Kasumi-1 (cell line): ENCODE measurements around the gene SEMA4F.

ENCODE experiments used
- DNase-seq, 2 experiments: peaks; one replicate each; lab custom pipeline; 2025; lab: John Stamatoyannopoulos, UW

Gene SEMA4F

DNA sequence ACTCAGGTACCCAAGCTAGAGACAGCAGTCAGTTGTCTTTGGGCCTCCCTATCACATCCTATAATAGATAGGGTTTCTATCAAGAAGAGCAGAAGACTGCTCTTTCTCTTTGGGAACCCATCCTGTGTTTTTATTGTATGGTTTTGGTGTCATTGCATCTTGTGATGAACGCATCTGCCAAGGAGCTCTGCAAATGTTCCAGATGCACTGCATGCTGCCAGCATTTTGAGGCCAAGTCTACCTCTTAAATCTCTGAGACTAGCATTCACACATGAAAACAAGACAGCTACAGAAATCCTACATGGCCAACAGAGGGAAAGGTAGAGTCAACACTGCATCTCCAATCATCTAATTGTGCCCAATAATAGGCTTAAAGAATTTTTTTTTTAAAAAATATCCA, 14.0 kb downstream of the SEMA4F start:
- DNase-seq, result no peak

DNA sequence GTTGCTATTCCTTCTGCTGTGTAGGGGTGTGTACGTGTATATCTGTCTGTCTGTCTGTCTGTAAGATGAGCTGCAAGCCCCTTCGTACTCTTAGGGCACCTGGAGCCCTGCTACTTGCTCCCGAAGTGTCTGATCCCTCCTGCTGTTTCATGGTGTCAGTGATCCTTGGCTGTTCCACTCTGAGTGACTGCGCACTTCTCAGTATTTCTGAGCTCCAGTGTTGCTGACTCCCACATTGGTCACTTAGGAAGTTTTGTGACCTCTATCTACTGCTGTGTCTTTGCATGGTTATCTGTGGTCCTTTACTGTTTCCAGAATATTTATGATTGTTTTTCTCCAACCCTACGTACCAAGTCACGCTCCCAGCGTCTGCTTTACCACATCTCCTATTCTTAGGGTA, 16.2 kb downstream of the SEMA4F start:
- no peak for DNase-seq

DNA sequence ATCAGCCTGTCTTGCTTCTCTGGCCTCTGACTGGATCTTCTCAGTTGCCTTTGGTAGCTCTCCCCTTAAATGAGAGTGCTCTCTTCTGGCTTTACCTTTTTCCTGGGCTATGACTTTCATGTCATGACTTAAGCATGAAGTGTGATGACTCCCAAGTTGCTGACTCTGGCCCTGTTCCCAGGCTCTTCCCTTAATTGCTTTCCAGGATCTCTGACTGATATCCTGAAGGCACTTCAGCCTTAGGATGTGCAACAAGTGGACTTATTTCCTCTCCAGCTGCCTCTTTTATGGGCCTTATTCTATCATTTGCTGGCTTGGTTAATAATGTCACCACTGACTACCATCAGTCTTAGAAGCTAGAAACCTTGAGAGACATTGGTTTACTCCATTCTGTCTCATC, 17.4 kb downstream of the SEMA4F start:
- DNase-seq, result no peak

DNA sequence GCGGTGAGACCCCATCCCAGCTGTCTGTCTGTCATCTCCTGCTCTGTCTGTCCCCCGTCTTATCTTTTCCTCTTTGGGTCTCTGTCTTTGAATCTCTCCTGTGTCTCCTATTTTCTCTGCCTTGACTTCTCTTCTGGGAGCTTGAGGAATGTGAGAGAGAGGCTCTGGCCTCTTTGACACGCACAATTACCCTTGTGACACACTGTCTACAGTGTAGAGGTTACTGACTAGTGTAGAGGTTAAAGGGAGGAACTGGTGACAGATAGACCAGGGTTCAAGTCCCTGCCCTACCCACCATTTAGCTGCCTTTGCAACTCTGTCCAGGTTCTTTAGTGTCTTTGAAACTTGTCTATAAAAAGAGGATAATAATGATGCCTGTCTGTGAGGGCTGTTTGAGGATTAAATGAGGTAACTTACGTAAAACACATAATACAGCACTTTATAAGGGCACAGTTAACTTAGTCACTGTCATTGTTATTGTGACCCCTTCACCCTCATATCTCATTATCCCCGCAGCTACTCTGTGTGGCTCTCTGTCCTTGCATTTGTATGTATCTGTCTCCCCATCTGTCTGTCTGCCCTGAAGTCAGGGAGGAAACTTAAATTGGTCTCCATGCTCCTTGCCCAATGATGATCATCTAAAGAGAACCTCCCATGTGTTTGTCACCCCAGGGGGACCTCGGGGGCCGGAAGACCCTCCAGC, 19.9 kb downstream of the SEMA4F start:
- no peak for DNase-seq

DNA sequence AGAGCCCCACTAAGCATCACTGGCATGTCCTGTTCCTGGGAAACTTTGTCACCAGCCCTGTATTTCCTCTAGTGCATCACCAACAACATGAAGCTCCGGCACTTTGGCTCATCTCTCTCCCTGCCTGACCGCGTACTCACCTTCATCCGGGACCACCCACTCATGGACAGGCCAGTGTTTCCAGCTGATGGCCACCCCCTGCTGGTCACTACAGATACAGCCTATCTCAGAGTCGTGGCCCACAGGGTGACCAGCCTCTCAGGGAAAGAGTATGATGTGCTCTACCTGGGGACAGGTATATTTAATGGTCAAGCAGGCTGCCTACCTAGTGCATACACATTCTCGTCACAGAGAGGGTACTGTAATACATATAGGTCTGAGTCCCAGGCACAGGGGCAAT, 21.0 kb downstream of the SEMA4F start:
- DNase-seq, result no peak

DNA sequence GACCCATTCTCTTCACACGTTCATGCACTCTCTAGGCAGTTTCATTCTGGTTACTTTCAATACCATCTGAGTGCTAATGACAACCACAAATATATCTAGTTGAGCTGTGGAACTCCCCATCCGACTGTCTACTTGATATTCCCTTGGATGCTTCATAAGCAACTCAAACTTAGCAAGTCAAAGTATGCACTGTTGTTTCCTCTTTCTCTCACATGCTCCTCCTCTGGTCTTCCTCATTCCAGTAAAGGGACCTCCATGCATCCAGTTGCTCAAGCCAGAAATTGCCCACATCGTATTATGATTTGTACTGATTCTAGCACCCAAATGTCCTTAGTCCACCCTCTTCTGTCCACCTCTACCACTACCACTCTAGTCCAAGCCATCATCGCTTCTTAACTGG, 22.3 kb downstream of the SEMA4F start:
- peak; percentile 3 to 7 for DNase-seq

DNA sequence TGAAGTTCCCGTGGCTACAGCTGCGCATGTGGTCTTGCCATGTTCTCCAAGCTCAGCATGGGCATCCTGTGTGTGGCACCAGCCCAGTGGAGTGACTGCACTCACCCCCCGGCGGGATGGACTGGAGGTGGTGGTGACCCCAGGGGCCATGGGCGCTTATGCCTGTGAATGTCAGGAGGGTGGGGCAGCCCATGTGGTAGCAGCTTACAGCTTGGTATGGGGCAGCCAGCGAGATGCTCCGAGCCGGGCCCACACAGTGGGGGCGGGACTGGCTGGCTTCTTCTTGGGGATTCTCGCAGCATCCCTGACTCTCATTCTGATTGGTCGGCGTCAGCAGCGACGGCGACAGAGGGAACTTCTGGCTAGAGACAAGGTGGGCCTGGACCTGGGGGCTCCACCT, 25.6 kb downstream of the SEMA4F start:
- no peak for DNase-seq

DNA sequence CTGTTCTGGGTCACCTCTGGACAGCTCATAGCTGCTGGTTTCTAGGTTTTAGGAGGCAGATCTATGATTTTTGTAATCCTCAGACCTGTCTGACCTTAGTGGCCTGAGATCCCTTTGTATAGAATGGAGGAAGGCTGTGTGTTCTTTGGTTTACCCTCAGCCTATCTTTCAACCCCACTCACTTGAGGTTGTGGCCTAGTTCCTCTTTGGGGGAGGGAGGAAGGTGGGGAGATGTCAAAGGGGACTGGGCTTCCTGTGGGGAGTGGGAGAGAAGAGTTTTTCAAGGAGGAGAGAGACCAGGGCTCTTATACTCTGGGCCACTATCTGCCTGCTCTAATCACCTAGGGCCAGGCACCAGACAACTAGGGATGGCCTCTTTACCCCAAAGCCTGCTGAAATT, 28.5 kb downstream of the SEMA4F start:
- peak; percentile 4 to 14 for DNase-seq

DNA sequence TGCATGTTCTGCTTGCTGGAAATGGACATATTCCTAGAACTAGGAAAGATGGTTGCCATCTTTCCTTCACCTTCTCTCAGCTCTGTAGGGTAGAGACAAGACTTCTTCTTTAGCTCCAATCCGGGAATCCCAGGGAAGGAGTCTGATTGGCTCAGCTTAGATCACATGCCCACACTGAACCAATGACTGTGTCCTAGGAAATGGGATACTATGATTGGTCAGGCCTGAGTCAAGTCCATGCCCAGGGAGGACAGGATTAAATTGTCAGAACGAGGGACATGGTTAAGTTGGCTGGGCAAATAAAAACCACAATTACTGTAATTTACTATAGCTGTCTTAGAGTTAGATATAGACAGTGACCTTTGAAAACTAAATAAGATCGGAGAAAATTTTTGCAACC, 31.4 kb downstream of the SEMA4F start:
- DNase-seq, result no peak

DNA sequence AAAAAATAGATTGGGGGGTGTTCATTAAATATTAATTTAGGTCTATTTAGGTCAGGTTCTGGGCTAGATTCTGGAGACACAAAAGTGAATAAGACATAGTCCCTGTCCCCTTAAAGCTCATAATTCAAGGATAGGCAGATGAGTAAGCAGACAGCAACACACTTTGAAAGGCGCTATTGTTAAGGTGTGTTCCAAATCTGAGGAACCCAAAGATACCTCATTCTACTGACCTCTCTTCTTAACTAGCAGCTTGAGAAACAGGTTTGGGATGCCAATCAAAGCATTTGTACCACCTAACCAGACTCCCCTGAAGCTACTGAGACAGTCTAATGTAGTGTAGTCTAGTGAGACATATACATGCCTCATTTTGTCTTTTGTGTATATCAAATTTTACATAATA, 34.8 kb downstream of the SEMA4F start:
- no peak for DNase-seq

DNA sequence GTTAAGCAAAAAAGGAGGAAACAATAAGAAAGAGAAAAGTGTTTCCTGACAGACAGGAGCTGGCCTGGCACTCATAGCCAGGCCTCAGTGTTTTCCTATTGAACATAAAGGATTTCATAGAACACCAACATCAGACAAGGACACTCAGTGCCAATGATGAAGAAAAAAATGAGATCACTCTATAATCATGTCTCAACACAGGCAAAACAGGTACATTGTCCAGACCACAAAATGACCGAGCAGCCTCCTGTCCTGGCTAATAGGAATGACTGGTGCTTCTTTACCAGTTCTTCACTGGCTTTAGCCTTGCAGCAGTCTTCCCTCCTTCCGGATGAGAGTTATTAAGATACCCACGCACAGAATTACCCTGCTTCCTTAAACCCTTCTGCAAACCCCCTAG, 35.6 kb downstream of the SEMA4F start:
- DNase-seq, result no peak

DNA sequence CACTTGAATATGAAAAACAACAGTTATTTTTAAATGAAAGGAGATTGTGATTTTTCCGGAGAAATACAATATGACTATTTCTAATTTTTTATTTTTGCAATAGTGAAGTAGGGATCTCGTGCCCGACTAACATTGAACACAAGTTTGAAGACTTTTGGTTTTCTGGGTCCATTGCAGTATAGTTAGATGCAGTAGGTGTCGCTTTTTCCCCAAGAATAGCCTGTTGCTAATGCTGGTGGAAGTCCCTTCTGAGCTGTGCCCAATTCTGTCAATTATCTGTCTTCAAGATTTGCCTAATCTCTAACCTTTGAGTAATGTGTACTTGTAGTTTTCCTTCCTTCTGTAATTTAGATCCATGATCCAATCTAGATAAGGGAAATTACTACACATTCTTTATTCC, 36.5 kb downstream of the SEMA4F start:
- DNase-seq, result peak; percentile 79 to 92

DNA sequence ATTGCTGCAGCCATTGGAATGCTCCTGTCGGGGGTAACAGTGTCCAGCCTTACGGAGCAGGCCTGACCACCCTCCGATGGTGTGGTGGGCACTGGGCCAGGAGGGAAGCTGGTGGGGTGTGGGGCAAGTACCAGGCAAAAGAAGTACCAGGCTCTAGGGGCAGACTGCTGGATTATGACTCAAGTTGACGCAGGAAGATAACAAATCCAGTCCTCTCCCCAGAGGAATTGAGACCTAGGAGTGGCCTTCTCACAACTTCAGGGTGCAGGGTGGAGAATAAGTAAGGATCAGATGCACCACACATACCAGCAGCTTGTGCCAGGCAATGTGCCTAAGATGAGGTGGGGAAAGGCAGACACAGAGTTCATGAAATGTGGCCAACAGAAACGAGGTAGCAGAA, 37.9 kb downstream of the SEMA4F start:
- DNase-seq, result no peak

DNA sequence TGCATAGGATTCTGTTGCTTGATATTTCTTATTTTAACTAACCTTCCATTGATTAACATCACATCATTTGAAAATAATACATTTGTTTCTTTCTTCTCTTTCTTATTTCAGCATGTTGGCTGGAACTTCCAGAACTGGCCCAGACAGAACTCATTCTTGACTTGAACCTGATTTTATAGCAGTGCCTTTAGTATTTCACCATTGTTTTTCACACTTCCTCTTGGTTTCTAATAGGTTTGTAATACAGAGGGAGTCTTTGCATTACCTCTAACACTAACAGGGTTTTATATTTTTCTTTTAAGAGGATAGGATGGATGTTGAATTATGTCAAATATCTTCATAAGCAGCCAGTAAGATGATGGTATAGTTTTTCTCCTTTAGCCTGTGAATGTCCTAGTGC, 39.2 kb downstream of the SEMA4F start:
- DNase-seq, result no peak

DNA sequence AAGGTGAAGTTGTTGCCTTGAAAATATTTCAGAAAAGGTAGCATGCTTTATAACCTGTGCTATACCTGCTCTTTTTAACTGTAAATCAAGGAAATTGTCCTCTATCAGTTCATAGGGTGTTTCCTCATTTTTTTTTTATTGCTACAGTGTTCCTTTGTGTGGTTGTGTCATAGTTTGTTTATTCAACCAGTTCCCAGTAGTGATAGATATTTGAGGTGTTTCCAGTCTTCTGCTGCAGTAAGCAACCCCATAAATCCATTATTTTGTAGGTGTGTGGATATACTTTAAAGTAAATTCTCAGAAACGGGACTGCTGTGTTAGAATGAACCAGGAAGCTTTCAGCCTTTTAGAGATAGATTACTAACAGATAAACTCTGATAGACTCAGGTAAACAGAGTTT, 39.6 kb downstream of the SEMA4F start:
- DNase-seq, result no peak

DNA sequence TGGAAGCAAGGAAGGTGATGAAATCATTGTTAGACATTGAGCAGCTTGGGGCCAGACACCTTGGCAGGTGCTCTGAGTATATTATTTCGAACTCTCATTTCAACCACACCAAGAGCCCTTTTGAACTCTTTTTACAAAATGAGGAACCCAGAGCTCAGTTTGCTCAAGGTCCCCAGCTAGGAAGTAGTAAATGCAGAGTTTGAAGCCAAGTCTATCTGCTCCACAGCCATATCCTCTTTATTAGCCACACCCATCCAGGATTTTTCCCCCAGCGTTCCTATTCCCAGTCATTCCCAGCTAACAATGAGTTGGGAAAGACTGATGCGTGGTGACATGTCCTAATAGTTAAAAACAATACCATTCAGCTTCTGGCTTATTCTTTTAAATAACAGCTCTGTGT, 40.2 kb downstream of the SEMA4F start:
- peak; percentile 54 to 68 for DNase-seq

DNA sequence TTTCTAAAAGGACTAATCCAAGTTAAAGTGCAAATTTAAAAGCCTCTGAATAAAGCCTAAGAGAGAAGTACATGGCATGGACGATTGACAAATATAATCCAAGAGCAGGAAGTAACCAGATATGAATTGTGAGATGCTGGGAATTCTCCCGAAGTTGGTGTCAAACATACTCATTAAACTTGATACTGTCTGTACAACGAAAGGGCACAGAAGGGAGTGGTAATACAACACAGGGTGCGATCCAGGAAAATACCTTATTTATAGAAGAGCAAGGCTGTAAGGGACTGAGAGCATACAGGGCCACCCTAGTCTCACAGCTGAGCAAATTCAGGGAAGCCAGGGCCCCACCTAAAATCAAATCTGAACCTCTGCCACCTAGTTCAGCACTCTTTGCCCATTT, 41.6 kb downstream of the SEMA4F start:
- DNase-seq, result no peak

DNA sequence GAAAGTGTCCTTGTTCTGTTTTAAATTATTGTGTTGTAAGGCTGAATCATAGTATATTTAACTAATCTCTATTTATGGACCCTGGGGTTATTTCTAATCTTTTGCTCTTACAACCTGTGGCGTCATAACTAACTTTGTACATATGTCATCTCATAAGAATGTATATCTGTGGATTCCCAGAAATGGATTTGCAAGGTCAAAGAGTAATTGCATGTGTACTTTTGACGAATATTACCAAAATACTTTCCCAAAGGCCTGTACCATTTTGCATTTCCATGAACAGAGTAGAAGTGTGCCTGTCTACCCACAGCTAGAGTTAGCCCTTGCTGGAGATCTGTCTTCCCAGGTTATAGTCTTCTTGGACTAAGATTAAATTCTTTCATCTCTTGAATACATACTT, 42.8 kb downstream of the SEMA4F start:
- DNase-seq, result no peak

DNA sequence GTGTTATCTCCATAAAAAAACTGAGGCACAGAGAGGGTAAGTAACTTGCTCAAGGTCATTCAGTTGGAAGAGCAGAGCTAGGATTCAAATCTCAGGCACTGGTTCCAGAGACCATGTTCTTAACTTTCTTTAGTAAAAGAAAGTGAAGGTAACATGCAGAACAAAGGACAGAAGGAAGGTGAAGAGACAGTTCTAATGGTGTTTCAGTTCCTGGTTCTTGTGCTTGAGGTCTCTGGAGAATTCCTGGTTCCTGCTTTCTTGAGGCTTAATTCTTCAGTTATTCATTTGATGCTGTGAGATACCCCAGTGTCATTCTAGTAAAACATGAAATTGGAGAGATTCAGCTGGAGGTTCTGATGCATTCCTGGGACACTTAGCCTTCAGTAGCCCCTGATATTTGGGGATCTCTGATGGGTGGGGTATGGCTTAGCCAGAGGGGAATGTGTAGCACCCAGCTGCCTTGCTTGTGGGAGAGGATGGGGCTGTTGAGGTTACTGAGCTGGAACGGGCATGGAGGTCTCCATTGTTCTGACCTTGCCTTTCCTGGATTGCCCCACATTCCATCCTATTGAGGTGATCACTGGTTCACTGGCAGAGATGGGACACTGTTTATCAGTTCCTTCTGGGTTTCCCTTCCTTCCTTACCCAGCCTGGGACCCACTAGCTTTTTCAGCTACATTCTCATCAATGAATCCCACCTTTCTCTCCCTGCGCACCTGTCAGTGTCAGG, 46.8 kb downstream of the SEMA4F start:
- no peak for DNase-seq

DNA sequence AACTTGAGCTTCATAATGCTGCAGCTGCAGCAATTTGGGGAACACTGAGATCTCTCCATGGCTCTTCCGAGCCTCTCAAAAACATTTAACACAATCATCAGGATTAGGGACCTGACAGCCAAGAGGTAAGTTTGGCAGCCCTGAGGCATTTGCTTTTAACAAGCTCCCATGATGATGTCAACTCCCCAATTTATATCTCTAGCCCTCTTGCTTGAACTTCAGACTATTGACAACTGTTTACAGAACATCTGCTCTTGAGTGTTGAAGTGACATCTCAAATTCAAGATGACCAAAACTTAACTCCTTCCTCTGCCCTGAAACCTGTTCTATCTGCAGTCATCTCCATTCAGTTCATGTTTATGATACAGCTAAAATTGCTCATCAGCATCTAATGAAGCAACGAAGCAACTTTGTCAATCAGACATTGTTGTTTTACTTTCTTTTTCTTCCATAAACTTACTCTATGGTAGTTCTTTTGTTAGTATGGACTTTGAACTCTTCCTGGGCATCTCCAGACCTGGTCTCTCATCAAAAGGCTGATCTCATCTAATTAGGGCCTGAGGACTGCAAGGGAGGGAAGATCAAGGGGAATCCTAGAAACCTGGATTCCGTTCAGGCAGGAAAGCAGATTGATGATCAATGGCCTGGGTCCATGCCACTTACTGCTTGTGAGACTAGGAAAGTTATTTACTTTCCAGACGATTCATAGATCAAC, 48.1 kb downstream of the SEMA4F start:
- DNase-seq, result no peak

DNA sequence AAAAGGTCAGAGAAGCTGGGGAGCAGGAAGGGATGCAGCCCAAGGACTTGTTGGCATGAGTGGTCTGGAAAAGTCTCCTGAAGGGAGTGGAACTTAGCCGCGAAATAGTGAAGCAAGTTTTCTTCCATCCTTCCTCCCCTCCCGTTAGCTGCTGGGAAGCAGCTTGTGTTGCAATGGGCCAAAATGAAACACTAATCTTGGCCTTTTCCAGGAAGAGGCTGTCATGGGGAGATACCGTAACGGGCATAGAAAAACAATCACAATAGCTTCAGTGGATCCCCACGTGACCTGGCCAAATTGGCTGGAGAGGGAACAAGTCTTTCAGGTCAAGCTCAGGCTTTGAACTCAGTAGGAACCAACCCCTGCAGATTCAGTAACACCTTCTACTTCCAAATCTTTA, 49.3 kb downstream of the SEMA4F start:
- DNase-seq, result no peak

DNA sequence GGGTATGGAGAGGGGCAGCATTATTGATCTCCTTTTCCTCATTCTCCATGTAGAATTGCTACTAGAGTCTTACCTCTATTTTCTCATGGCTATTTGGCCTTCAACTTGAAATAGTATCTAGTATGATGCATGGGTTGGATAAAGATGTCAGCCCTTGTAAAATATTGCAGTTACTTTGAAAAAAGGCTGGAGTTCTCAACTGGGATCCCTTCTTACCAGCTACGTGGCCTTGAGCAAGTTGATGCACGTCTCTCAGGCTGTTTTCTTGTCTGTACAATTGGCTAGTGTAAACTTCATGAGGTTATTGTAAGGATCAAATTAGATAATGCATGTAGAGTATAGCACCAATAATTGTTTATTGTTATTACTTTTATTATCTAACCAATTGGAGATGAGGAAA, 50.2 kb downstream of the SEMA4F start:
- no peak for DNase-seq

DNA sequence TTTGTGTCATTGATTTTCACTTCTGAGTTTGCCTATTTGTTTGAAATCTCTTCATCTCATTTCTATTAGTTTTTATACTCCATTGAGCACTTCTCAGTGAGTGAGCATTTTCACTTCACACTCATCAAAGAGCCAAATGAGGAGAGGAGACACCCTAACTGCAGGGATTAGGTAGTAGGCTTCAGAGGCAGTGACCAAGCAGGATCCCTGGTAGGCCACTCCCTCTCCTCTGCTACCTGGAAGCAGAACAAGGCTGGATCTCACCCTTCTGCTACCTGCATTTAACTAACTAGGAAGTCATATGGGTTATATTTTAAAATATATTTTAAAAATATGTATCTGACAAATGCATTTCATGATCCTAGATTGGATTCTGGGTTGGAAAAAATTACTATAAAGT, 52.7 kb downstream of the SEMA4F start:
- DNase-seq, result no peak
